Peyer's patch (tissue), 4 donors: Measurements from ENCODE around the gene PSMG4. TPM values are rescaled to one million over a fixed set of nuclear protein-coding genes. Genes with fewer than 3 reads are reported as not detected.

Source experiments
- DNase-seq, 3 donors: peaks; one replicate each; pipeline ENCODE4 v3.0.0-alpha.2; 2017 to 2019
- H3K27ac ChIP-seq, 4 donors: fragments of 200-600 bp; sonication (generic); one replicate each; pipeline ENCODE4 v1.5.1; 2016 to 2019
- H3K27me3 ChIP-seq, 2 donors: fragments of 200-600 bp; sonication (generic); one replicate each; pipeline ENCODE4 v1.5.1; 2019
- H3K36me3 ChIP-seq, 3 donors: fragments of 200-600 bp; sonication (generic); one replicate each; pipeline ENCODE4 v1.5.1; 2016 to 2019
- H3K4me1 ChIP-seq, 4 donors: fragments of 200-600 bp; sonication (generic); one replicate each; pipeline ENCODE4 v1.5.1; 2016 to 2019
- H3K4me3 ChIP-seq, 4 donors: fragments of 200-600 bp; sonication (generic); 1 replicate in 3 of 4; 2 replicates in 1 of 4; pipeline ENCODE4 v1.5.1; 2016 to 2019; ENCODE audit warnings: mild to moderate bottlenecking in 1 of 4
- H3K9me3 ChIP-seq, 4 donors: fragments of 200-600 bp; sonication (generic); one replicate each; pipeline ENCODE4 v1.5.1; 2016 to 2019; ENCODE audit warnings: mild to moderate bottlenecking in 1 of 4
- POLR2A ChIP-seq, 2 donors: fragments of 450-650 bp; IDR thresholded peaks; one replicate each; pipeline ENCODE4 v1.5.1; 2017; ENCODE audit warnings: antibody characterized with exemption in 2 of 2, mild to moderate bottlenecking in 2 of 2, moderate library complexity in 2 of 2
- total RNA-seq, 4 donors: library from RNA; depleted of rRNA; stranded (reverse); fragments of >200 nt; gene quantifications; one replicate each; pipeline ENCODE4 v1.1.0, GENCODE V29; 2016
- TF ChIP-seq, protein P1 (sequence below), 6 experiments: fragments of 450-650 bp in 4 of 6; fragments of 200-600 bp in 2 of 6; sonication (generic) in 1 of 6; IDR thresholded peaks; one replicate each; pipeline ENCODE4 v1.5.1; 2017 to 2019; ENCODE audit warnings: antibody characterized with exemption in 6 of 6, mild to moderate bottlenecking in 3 of 6, moderate library complexity in 1 of 6

PSMG4 gene
- total RNA-seq, 4 donors from 2014 or later = 6.6 to 16.8 (median 15.9) TPM

- H3K9me3 ChIP-seq = no peaks in the 10 kb centered on the region
- H3K4me1 ChIP-seq = peaks cover 0 to 16% (median 0%) of the 10 kb centered on the region in 4 donors
- no peak overlapping the region for H3K27ac ChIP-seq
- no peaks in the 10 kb centered on the region for H3K27me3 ChIP-seq
- TF ChIP-seq POLR2A (IDR thresholded peaks at IDR 0.05) = no peak
- TF ChIP-seq, protein P1, sequence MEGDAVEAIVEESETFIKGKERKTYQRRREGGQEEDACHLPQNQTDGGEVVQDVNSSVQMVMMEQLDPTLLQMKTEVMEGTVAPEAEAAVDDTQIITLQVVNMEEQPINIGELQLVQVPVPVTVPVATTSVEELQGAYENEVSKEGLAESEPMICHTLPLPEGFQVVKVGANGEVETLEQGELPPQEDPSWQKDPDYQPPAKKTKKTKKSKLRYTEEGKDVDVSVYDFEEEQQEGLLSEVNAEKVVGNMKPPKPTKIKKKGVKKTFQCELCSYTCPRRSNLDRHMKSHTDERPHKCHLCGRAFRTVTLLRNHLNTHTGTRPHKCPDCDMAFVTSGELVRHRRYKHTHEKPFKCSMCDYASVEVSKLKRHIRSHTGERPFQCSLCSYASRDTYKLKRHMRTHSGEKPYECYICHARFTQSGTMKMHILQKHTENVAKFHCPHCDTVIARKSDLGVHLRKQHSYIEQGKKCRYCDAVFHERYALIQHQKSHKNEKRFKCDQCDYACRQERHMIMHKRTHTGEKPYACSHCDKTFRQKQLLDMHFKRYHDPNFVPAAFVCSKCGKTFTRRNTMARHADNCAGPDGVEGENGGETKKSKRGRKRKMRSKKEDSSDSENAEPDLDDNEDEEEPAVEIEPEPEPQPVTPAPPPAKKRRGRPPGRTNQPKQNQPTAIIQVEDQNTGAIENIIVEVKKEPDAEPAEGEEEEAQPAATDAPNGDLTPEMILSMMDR (IDR thresholded peaks at IDR 0.05) = peak; percentile 89 to 98 (median 96)
- DNase-seq = peak; percentile 74 to 93 (median 89)
- no peaks in the 10 kb centered on the region for H3K36me3 ChIP-seq
- H3K4me3 ChIP-seq = no peak overlapping the region
Measured at GRCh38 chr6:3251462-3252314, 7.1 kb upstream of the PSMG4 start.

DNA sequence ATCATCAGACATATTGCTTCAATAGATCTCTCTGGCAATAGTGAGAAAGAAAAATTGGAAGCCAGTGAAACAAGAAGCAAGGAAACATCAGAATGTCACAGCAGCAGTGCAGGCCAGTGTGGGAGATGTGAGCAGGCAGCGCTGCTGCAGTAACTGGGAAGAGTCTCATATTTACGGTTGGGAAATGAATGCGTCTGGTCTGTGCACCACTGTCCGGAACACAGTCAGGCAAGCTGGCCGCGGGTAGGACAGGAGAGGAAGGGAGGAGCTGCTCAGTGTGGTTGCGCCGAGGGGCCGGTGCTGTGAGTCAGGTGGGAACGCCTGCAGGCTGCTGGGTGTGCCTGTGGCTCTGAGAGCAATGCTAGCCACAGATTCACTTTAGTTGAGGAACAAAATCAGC, 6.4 kb upstream of the PSMG4 start:
- Histone ChIP-seq H3K27ac (no peak overlapping the region), H3K27me3 (no peaks in the 10 kb centered on the region), H3K9me3 (no peaks in the 10 kb centered on the region), H3K4me1 (peaks cover 0 to 13% (median 0%) of the 10 kb centered on the region in 4 donors), H3K4me3 (no peak overlapping the region), H3K36me3 (no peaks in the 10 kb centered on the region)
- peak in 1 of 3 donors; percentile 43 for DNase-seq
- TF ChIP-seq, protein P1 (IDR thresholded peaks at IDR 0.05) = no peak
- TF ChIP-seq POLR2A (IDR thresholded peaks at IDR 0.05) = no peak

- Histone ChIP-seq H3K27me3 (no peaks in the 10 kb centered on the region), H3K4me1 (peaks cover 0 to 6% (median 0%) of the 10 kb centered on the region in 4 donors), H3K27ac (no peak overlapping the region), H3K9me3 (no peaks in the 10 kb centered on the region), H3K4me3 (no peak overlapping the region), H3K36me3 (no peaks in the 10 kb centered on the region)
- DNase-seq = peak in 1 of 3 donors; percentile 34
- TF ChIP-seq, protein P1 (IDR thresholded peaks at IDR 0.05) = no peak
- no peak for TF ChIP-seq POLR2A (IDR thresholded peaks at IDR 0.05)
Measured at GRCh38 chr6:3252861-3253596, 5.7 kb upstream of the PSMG4 start.

DNA sequence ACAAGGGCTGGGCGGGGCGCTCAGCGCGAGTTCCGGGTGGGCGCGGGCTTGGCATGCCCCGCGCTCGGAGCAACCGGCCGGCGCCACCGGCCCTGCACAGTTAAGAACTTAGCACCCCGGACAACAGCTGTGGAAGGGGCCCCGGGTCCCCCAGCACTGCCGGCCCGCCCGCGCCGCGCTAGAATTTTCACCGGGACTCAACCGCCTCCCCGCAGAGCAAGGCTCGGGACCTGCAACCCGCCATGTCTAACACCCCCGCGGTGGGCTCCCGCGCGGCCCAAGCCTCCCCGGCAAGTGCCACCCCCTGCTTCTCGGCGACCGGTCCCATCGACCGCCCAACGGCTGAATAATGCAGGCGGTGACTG, 5.2 kb upstream of the PSMG4 start:
- H3K27ac ChIP-seq = no peak overlapping the region
- TF ChIP-seq, protein P1 (IDR thresholded peaks at IDR 0.05) = no peak
- TF ChIP-seq POLR2A (IDR thresholded peaks at IDR 0.05) = no peak
- DNase-seq = no peak
- no peak overlapping the region for H3K4me3 ChIP-seq
- H3K27me3 ChIP-seq = no peaks in the 10 kb centered on the region
- no peaks in the 10 kb centered on the region for H3K36me3 ChIP-seq
- no peaks in the 10 kb centered on the region for H3K9me3 ChIP-seq
- peaks cover 0 to under 1% (median 0%) of the 10 kb centered on the region in 4 donors for H3K4me1 ChIP-seq

- H3K27me3 ChIP-seq = no peaks in the 10 kb centered on the region
- DNase-seq = no peak
- H3K4me1 ChIP-seq = peaks cover 0 to 25% (median 6%) of the 10 kb centered on the region in 4 donors
- H3K4me3 ChIP-seq = peak overlapping the region; percentile 81 to 99 (median 93)
- H3K9me3 ChIP-seq = no peaks in the 10 kb centered on the region
- peak overlapping the region in 1 of 4 donors; percentile 83 for H3K27ac ChIP-seq
- TF ChIP-seq, protein P1 (IDR thresholded peaks at IDR 0.05) = no peak
- TF ChIP-seq POLR2A (IDR thresholded peaks at IDR 0.05) = no peak
- H3K36me3 ChIP-seq = no peaks in the 10 kb centered on the region
Measured at GRCh38 chr6:3258201-3258600, 546 bp upstream of the PSMG4 start.
